ENCODE measurements around the gene FKBP5.

FKBP5 gene

GRCh38 chr6:35654883-35655282 lies 33.8 kb downstream of the FKBP5 start:
- DNase-seq = no peak

GRCh38 chr6:35651244-35651643 lies 37.5 kb downstream of the FKBP5 start:
- DNase-seq = no peak

GRCh38 chr6:35650015-35650414 lies 38.7 kb downstream of the FKBP5 start:
- no peak for DNase-seq

- no peak for DNase-seq
These were observed 40.5 kb downstream of the FKBP5 start for GRCh38 chr6:35648203-35648602.

- DNase-seq = no peak
These were observed 41.3 kb downstream of the FKBP5 start for GRCh38 chr6:35647400-35647799.

- DNase-seq = no peak
These were observed 45.6 kb downstream of the FKBP5 start for GRCh38 chr6:35643162-35643535.

GRCh38 chr6:35642471-35643161 lies 46.1 kb downstream of the FKBP5 start:
- DNase-seq = no peak

GRCh38 chr6:35640017-35640664 lies 48.6 kb downstream of the FKBP5 start:
- no peak for DNase-seq

- DNase-seq = no peak
These were observed 50.0 kb downstream of the FKBP5 start for GRCh38 chr6:35638679-35639078.

- no peak for DNase-seq
These were observed 50.8 kb downstream of the FKBP5 start for GRCh38 chr6:35637911-35638310.

- DNase-seq = no peak
These were observed 52.8 kb downstream of the FKBP5 start for GRCh38 chr6:35635601-35636597.

GRCh38 chr6:35634316-35634715 lies 54.4 kb downstream of the FKBP5 start:
- DNase-seq = no peak

GRCh38 chr6:35633579-35634089 lies 55.1 kb downstream of the FKBP5 start:
- DNase-seq = no peak

- DNase-seq = no peak
These were observed 58.8 kb downstream of the FKBP5 start for GRCh38 chr6:35629876-35630378.

GRCh38 chr6:35626401-35626800 lies 62.3 kb downstream of the FKBP5 start:
- no peak for DNase-seq

GRCh38 chr6:35624341-35625070 lies 64.2 kb downstream of the FKBP5 start:
- DNase-seq = no peak

- DNase-seq = no peak
These were observed 66.4 kb downstream of the FKBP5 start for GRCh38 chr6:35622283-35622682.

- no peak for DNase-seq
These were observed 68.0 kb downstream of the FKBP5 start for GRCh38 chr6:35620706-35621105.

- no peak for DNase-seq
These were observed 75.0 kb downstream of the FKBP5 start for GRCh38 chr6:35613762-35614161.

- DNase-seq = no peak
These were observed 77.5 kb downstream of the FKBP5 start for GRCh38 chr6:35611240-35611639.

GRCh38 chr6:35610830-35611229 lies 77.9 kb downstream of the FKBP5 start:
- DNase-seq = no peak

GRCh38 chr6:35609588-35609987 lies 79.1 kb downstream of the FKBP5 start:
- no peak for DNase-seq

All from stimulated activated CD4-positive, alpha-beta T cell treated with anti-CD3 and anti-CD28 coated beads, Interleukin-12 subunit alpha, Interleukin-12 subunit beta, amount 100 ng/mL, for 4 hours (primary cell).